KOPT-K1 (cell line): ENCODE measurements around the gene ABHD2.

ENCODE experiments used
- H3K27ac ChIP-seq: fragments of 200-600 bp; sonication (generic); 2 replicates; pipeline ENCODE4 v1.5.1; 2016; ENCODE audit warnings: antibody characterized with exemption, mild to moderate bottlenecking, low read depth, low read length; ENCODE audit not compliant: poor library complexity, severe bottlenecking
- H3K36me3 ChIP-seq: fragments of 200-600 bp; sonication (generic); 2 replicates; pipeline ENCODE4 v1.5.1; 2017; ENCODE audit warnings: antibody characterized with exemption, mild to moderate bottlenecking, low read length, moderate library complexity; ENCODE audit not compliant: insufficient read depth
- H3K9me3 ChIP-seq: fragments of 200-600 bp; sonication (generic); 2 replicates; pipeline ENCODE4 v1.5.1; 2017; ENCODE audit warnings: antibody characterized with exemption, low read length, mild to moderate bottlenecking; ENCODE audit not compliant: insufficient read depth, poor library complexity, severe bottlenecking

ABHD2 gene

DNA sequence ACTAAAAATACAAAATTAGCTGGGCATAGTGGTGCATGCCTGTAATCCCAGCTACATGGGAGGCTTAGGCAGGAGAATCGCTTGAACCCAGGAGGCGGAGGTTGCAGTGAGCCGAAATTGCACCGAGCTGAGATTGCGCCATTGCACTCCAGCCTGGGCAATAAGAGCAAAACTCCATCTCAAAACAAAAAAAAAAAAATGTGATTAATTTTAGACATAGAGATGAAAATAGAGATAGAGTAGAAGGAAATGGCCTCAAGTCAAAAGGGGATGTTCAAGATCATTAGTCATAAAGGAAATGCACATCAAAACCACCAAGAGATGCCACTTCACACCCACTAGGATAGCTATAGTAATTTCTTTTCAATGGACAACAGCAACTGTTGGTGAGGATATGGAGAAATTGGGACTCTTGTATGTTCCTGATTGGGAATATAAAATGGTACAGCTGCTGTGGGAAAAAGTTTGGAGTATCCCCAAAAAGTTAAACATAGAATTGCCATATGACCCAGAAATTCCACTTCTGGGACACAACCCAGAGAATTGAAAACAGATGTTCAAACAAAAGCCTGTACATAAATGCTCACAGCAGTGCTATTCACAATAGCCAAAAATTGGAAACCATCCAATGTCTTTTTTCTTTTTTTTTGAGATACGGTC, 55.4 kb downstream of the ABHD2 start:
- no peaks in the 10 kb centered on the region; the same call in 1 of the 2 replicates for H3K36me3 ChIP-seq
- H3K9me3 ChIP-seq, result no peaks in the 10 kb centered on the region
- H3K27ac ChIP-seq, result no peak overlapping the region

DNA sequence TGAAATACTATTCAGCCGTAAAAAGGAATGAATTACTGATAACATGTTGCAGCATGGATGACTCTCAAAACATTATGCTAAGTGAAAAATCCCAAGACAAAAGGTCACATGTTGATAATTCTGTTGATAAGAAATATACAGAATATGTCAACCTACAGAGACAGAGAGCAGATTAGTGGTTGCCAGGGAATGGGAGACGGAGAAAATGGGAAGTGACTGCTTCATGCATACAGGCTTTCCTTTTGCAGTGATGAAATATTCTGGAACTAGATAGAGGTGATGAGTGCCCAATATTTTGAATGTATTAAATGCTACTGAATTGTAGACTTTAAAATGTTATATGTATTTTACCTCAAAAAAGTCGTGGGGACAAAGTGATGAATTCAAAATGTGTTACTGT, 56.2 kb downstream of the ABHD2 start:
- Histone ChIP-seq H3K27ac (no peak overlapping the region), H3K9me3 (no peaks in the 10 kb centered on the region), H3K36me3 (no peaks in the 10 kb centered on the region; the same call in 1 of the 2 replicates)

DNA sequence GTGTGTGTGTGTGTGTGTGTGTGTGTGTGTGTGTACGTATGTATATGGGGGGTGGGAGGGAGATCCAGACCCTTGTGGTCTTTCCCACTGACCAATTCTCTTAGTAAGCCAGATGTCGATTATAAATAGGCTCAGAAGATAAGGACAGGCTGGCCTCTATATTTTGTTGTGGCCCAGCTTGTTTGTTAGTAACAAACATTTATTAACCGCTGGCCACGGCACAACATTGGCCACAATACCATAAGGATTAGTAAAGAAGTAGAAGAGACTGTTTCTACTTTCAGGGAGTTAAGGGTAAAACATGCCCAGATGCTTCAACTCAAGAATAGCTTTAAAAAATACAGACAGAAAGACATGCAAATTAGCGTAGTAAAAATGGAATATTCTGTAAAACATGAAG, 58.1 kb downstream of the ABHD2 start:
- Histone ChIP-seq H3K27ac (no peak overlapping the region), H3K9me3 (no peaks in the 10 kb centered on the region), H3K36me3 (no peaks in the 10 kb centered on the region; the same call in 1 of the 2 replicates)

DNA sequence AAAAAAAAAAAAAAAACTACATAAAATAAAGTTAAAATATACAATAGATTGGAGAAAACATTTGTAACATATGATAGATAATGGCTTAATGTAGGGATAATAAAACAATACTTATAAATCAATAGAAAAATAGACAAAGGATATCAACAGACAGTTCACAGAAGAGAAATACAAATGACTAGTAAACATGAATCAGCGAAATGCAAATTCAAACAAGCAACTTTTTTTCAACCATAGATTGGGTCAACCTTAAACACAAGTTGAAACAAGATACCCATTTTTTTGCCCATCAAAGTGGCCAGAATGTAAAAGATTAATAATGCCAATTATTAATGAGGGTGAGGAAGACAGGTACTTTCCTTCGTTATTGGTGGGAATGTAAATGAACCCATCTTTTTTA, 59.9 kb downstream of the ABHD2 start:
- Histone ChIP-seq H3K36me3 (peaks cover 14% of the 10 kb centered on the region), H3K9me3 (no peaks in the 10 kb centered on the region), H3K27ac (no peak overlapping the region)

DNA sequence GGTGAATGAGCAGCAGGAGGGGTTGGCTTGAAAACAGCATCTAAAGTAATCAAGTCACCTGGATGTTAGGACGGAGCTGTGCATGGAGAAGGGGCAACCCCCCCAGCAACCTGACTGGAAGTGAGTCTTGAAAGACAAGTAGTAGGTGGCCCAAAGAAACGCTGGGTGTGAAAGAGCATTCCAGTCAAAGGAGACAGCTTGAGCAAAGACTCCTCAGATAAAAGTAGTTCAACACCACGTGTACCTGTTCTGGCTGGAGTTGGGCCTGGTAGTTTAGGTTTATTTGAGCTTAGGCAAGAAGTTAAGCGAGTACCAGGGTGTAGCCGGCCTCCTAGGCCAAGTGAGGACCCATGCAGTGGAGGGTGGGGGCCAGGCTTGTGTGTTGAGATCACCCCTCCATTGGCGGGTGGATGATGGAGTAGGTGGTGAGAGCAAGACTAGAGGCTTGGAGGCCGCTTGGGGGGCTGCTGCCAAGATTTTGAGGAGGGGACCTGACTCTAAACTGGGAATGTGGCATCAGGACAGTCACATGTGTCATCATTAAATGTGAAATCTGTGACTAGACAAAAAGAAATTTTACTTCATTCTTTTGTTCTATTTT, 61.3 kb downstream of the ABHD2 start:
- Histone ChIP-seq H3K27ac (no peak overlapping the region), H3K9me3 (no peaks in the 10 kb centered on the region), H3K36me3 (peaks cover 17% of the 10 kb centered on the region)

DNA sequence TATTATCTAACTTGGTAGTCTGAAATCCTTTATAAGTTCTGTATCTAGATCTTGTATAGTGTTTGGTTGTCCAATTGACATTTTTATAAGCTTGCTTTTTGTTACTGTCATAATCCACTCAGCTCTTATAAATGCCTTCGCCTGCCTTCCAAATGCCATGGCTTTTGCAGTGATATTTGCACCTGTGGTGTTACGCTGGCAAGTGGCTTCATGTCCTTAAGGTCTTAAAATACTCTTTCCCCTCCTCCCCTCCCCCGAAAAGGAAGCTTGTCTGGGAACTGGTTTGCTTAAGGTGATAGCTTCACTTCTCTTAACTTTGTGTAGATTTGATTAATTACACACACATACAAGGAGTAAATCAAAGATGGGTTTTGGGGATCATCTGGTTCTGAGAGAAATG, 62.0 kb downstream of the ABHD2 start:
- peaks cover 18% of the 10 kb centered on the region for H3K36me3 ChIP-seq
- H3K27ac ChIP-seq, result no peak overlapping the region
- H3K9me3 ChIP-seq, result no peaks in the 10 kb centered on the region

DNA sequence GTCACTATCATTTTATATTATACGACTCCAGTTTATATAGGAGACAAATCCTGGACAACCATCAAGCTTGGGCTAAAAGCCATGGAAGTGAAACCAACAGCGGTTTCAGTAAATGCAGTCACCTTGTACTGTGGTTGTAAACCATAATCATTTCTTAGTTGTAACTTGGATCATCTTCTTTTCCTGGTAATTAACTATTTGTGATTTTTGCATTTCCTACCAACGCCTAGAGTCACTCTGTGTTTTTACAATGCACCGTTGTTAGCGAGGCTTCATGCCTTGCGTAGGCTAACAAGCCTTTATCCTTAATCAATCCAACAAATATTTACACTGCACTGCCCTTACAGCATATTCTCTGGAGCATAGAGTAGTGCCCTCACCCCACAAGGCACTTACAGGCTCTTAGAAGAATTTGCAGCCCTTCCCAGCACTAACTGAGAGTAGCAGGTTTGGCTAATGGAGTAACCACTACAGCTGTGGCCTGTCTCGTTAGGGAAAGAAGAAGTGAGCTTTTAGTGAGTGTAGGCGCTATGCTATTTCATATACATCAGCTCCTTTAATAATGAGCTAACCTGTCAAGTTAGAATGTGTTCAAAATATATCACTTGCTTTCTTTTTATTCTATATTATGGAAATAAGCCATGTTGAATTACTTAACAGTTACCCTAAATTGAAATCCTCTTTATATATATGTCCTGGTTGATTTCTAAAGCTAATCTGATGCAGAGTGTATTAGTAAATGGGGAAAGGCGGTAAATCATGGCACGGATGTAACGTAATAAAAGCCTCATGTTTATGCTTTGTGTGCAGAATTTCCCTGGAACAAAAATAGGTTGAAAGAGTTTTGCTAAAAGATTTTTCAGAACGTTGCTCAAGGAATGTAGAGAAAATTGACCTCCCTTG, 62.8 kb downstream of the ABHD2 start:
- Histone ChIP-seq H3K27ac (no peak overlapping the region), H3K9me3 (no peaks in the 10 kb centered on the region), H3K36me3 (peaks cover 24% of the 10 kb centered on the region)

DNA sequence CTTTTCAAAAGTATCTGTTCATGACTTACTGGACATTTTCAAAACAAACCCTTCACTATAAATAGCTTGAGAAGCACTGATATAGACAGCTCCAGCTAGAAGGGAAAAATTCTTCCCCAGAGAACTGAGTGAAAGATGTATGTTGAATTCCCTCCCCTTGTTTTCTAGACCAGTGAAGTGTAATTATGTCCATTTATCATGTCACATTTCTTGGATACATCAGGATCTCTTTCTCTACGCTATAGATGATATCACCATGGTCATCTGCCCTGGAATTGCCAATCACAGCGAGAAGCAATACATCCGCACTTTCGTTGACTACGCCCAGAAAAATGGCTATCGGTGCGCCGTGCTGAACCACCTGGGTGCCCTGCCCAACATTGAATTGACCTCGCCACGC, 66.9 kb downstream of the ABHD2 start:
- peaks cover 33% of the 10 kb centered on the region for H3K36me3 ChIP-seq
- no peak overlapping the region for H3K27ac ChIP-seq
- H3K9me3 ChIP-seq, result no peaks in the 10 kb centered on the region

DNA sequence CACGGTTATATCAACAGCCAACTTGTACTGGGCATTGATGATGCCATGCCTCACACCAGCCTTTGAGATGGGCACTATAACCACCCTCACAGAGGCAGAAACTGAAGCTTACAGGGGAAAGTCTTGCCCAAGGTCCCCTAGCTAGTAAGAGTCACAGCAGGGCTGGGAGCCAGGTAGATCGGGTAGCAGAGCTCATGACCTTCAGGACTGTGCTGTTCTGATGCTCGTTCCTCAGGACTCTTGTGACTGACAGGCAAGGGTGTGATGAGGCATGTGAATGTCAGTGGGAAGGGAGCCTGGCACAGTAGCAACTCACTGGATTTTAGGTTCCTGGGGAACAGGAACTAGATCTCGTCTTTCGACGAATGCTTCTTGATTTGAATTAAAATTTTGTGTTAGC, 67.4 kb downstream of the ABHD2 start:
- Histone ChIP-seq H3K36me3 (peaks cover 33% of the 10 kb centered on the region), H3K27ac (no peak overlapping the region), H3K9me3 (no peaks in the 10 kb centered on the region)

DNA sequence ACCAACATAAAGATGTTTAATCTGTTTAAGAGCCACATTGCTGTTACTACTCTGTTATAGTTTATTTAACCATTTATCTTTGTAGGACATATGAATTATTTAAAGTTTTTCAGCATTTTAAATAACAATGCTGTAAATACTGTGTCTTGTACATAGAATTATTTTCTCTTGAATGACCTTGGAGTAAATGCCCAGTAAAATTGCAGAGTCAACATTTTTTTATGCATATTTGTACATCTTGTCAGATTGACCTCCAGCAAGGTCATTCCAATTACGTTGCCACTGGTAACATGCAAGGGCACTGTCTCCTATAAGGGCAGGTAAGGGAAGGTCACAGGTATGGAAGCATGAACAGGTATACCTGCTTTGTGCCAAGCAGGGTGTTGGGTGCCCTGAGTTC, 68.8 kb downstream of the ABHD2 start:
- H3K36me3 ChIP-seq, result peaks cover 28% of the 10 kb centered on the region
- no peak overlapping the region for H3K27ac ChIP-seq

DNA sequence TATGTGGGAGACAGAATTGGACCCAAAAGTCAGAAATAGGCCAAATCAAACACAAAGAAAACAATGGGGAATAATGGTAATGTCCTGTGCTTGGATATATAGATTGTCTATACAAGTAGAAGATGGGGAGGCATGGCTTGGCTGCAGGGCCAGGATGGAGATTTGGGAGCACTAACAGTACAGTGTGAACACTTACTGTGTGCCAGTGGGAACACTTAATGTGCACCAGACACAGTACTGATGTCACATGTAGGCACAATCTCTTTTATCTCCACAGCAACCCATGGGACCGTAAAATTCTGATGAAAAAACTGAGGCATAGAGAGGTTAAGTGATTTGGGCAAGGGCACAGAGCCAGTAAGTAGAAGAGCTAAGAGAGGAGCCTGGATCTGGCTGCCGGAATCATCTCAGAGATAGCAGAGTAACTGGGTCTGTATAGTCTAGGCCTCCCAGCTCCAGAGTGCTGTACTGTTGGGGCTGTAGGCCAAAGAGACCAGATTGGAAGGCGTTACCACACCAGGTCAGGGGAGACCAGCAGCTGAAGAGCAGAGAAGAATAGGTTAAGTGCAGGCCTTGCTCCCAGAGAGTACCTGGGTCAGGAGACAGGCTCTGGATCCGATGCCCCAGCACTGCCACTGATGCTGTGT, 69.8 kb downstream of the ABHD2 start:
- no peak overlapping the region for H3K27ac ChIP-seq
- H3K9me3 ChIP-seq, result no peaks in the 10 kb centered on the region
- peaks cover 20% of the 10 kb centered on the region; the same call in 1 of the 2 replicates for H3K36me3 ChIP-seq

More for the DNA sequence above, 68.8 kb downstream of the ABHD2 start:
- no peaks in the 10 kb centered on the region for H3K9me3 ChIP-seq

DNA sequence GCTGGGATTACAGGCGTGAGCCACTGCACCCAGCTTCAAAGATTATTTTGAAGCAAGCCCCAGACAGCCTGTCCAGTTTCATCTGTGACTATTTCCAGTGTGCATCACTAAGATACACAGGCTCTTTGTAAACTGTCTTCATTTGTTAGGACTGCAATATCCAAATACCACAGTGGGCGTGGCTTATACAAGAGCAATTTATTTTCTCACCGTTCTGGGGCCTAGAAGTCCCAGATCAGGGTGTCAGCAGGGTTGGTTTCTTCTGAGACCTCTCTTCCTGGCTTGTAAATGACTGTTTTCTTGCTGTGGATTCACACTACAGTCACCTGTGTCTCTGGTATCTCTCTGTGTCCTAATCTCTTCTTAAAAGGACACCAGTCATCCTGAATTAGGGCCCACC, 73.4 kb downstream of the ABHD2 start:
- Histone ChIP-seq H3K27ac (no peak overlapping the region), H3K9me3 (no peaks in the 10 kb centered on the region), H3K36me3 (peaks cover 6% of the 10 kb centered on the region; the same call in 1 of the 2 replicates)

DNA sequence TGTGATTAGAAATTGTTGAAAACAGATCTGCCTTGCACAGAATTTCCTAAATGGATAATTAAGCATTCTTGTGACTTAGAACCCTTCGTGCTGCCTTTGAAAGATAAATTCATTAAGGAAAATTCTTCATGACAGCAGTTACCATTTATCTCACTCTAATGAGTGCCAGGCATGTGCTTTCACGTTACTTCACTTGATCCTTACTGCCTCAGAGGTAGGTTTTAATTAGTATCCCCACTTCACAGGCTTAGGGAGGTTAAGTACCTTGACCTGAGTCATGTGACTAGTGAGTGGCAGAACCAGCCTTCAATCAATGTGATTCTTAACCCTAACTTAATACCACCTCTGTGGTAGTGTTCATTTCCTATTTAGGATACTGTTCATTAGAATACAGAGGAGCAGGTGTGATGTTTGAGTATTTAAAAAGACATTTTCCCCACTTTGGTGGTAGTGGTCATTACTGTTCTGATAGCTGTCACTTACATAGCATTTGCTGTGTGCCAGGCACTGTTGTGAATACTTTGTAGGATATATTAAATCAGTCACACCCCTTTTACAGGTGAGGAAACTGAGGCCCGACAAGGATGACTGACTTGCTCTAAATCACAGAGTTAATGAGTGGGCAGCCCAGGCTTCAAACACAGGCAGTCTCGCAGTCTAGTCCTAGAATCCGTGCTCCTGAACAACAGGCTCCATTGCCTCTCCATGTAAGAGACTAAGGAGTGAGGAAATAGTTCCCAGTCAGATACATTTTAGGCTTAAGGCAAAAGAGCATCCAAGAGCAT, 75.2 kb downstream of the ABHD2 start:
- Histone ChIP-seq H3K9me3 (no peaks in the 10 kb centered on the region), H3K27ac (no peak overlapping the region), H3K36me3 (no peaks in the 10 kb centered on the region; the same call in 1 of the 2 replicates)

DNA sequence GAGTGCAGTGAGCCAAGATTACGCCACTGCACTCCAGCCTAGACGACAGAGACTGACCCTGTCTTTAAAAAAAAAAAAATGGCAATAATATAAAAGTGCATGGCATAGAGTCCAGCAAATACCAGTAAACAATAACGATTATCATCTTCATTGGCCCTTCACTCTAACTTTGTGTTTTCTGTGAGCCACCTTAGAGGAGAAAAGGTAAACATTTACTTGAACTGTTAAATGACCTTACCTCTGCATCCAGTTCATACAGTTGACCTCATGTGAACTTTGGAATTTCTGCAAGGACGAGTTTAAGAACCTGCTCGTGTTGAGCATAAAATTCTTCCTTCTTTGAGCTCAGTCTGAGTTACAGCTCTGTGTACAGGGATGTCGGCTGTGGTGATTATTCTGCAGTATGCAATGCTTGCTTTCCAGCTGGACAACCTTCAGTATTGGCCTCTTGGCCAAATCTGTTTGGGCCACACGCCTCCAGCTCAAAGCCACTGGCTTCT, 76.5 kb downstream of the ABHD2 start:
- Histone ChIP-seq H3K36me3 (no peaks in the 10 kb centered on the region; the same call in 1 of the 2 replicates), H3K9me3 (no peaks in the 10 kb centered on the region), H3K27ac (no peak overlapping the region)
